K562 (cell line): ENCODE results near the gene ZBTB9. TPM values are rescaled to one million over a fixed set of nuclear protein-coding genes. Genes with fewer than 3 reads are reported as not detected.

Source experiments
- ARNT ChIP-seq, 2 experiments: fragments of 450-650 bp; IDR thresholded peaks; 2 replicates each; pipeline ENCODE4 v1.6.1; 2016; ENCODE audit warnings: mild to moderate bottlenecking in 1 of 2
- CAMTA2 ChIP-seq: fragments of 250-450 bp; sonication (Bioruptor Pico); conservative IDR thresholded peaks from 2 replicates; pipeline ENCODE4 v1.5.1; 2022
- CUX1 ChIP-seq: fragments of 200-800 bp; sonication (Bioruptor generic); IDR thresholded peaks from 2 replicates; pipeline ENCODE4 v1.6.1; 2016; ENCODE audit warnings: missing genetic modification characterization, missing compliant biosample characterization
- GABPB2 ChIP-seq: fragments of 250-450 bp; sonication (Bioruptor Pico); conservative IDR thresholded peaks from 2 replicates; pipeline ENCODE4 v1.5.1; 2021; ENCODE audit warnings: mild to moderate bottlenecking
- MEIS2 ChIP-seq: fragments of 450-650 bp; IDR thresholded peaks from 2 replicates; pipeline ENCODE4 v1.6.1; 2014; ENCODE audit warnings: mild to moderate bottlenecking; ENCODE audit not compliant: partially characterized antibody
- NCOR1 ChIP-seq: fragments of 450-650 bp; IDR thresholded peaks from 2 replicates; pipeline ENCODE4 v1.6.1; 2016; ENCODE audit warnings: mild to moderate bottlenecking, moderate library complexity
- RBM39 ChIP-seq: fragments of 200-400 bp; formaldehyde crosslinking; optimal IDR thresholded peaks from 2 replicates; pipeline ENCODE3; 2018; ENCODE audit warnings: low read depth, low read length
- SFPQ ChIP-seq: fragments of 200-400 bp; formaldehyde crosslinking; IDR thresholded peaks from 2 replicates; pipeline ENCODE4 v1.6.1; 2017; ENCODE audit warnings: mild to moderate bottlenecking, low read depth, low read length, moderate library complexity
- TEAD4 ChIP-seq, 2 experiments: sonication (generic) in 1 of 2; formaldehyde crosslinking in 1 of 2; IDR thresholded peaks; 2 replicates each; pipeline versions ENCODE4 v1.6.1 to v1.8.0; 2012 to 2022; ENCODE audit warnings: borderline replicate concordance in 1 of 2, inconsistent platforms in 1 of 2, low read length in 1 of 2, mild to moderate bottlenecking in 1 of 2, missing genetic modification reagents in 1 of 2
- TSHZ1 ChIP-seq: fragments of 250-450 bp; sonication (Bioruptor Pico); IDR thresholded peaks from 2 replicates; pipeline ENCODE4 v1.4.0; 2020; ENCODE audit warnings: mild to moderate bottlenecking, moderate library complexity
- ZNF384 ChIP-seq: IDR thresholded peaks from 2 replicates; pipeline ENCODE4 v1.6.1; 2012; ENCODE audit warnings: low read depth, low read length, improper control_type of control experiment
- polyA plus RNA-seq, 8 experiments: library from polyadenylated mRNA; depleted of rRNA in 4 of 8; stranded (reverse) in 5 of 8; unstranded in 3 of 8; fragments of >200 nt; fragmentation: Nextera tagmentation in 2 of 8; fragmentation: Illumina TruSeq in 1 of 8; extraction: Ambion mirVana in 2 of 8; extraction: Trizol in 1 of 8; gene quantifications; 2 replicates each; pipeline versions ENCODE4 v1.2.1 to v1.2.3, GENCODE V29; 2011 to 2014; ENCODE audit warnings: inconsistent platforms in 1 of 8, missing spikeins in 1 of 8
- total RNA-seq, 7 experiments: library from RNA; depleted of rRNA in 6 of 7; stranded (reverse); fragments of >200 nt in 6 of 7; fragmentation: Illumina TruSeq in 2 of 7; extraction: Trizol in 2 of 7; gene quantifications; 2 replicates each; pipeline versions ENCODE4 v1.2.1 to v1.2.3, GENCODE V29; 2011 to 2021; ENCODE audit warnings: low replicate concordance in 1 of 7

The ZBTB9 gene
- total and polyA plus RNA-seq, 9 of the 15 experiments (the other 6 are each of a cell fraction or from before 2014, with no cell fraction given): 1.9 to 19.5 (median 10.4) TPM

DNA sequence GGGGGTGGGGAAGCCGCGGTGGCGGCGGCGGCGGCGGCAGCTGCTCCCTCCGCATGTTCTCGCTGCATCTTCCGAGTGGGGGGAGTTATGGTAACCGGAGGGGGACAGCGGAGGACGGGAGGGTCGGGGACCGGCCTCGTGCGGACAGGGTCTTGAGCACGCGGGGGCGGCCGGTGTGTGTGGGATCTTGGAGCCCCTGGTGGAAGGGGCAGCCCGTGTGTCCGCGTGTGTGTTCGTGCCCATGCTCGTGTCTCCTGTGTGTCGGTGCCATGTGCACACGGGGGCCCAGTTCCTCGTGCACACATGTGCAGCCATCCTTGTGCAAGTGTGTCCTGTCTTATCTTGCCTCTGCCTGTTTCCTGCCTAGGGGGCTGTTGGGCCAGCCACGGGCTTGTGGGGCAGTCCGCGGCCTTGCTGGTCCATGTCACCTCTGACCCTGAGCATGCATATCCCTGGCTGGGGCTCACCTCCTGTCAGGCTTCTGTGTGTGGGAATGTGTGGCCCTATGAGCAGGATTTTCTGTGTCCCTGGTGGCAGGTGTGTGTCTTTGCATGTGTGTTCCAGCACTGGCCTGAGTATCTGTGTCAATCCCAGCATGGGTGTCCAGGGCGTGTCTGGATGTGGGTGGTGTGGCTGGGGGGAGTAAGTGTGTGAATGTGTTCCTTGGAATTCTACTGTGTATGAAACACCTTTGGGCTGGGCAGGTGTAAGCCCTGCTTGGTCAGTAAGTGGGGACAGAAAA lies 26.0 kb upstream of the ZBTB9 start (continued):
- TF ChIP-seq TEAD4 (IDR thresholded peaks at IDR 0.05; ENCODE audit: low read length): peak; percentile 26; the same call in 1 of the 2 replicates
- TF ChIP-seq TEAD4 (CRISPR knock-in tag; IDR thresholded peaks at IDR 0.05; ENCODE audit: borderline replicate concordance): peak; percentile 99
- no peak for TF ChIP-seq MEIS2
- TF ChIP-seq RBM39: no peak
- no peak for TF ChIP-seq CUX1 (CRISPR knock-in tag)
- no peak for TF ChIP-seq CAMTA2 (CRISPR knock-in tag)
- no peak for TF ChIP-seq GABPB2 (CRISPR knock-in tag)
- TF ChIP-seq NCOR1: peak; percentile 40; the same call in 1 of the 2 replicates
- TF ChIP-seq TSHZ1 (CRISPR knock-in tag): no peak
- TF ChIP-seq ARNT (IDR thresholded peaks at IDR 0.05): 0 out of 4 replicates have a peak, but pooled peaks of 1 of the 2 experiments have one; percentile 28
- no peak for TF ChIP-seq SFPQ
- no peak for TF ChIP-seq ZNF384
